Neural progenitor cell (in vitro differentiated cells): ENCODE measurements around the gene AIM2.

ENCODE experiments used
- CTCF ChIP-seq: fragments of 200-600 bp; sonication (generic); IDR thresholded peaks from 2 replicates; pipeline ENCODE4 v1.5.1; 2017; ENCODE audit warnings: antibody characterized with exemption, mild to moderate bottlenecking
- EZH2 ChIP-seq: fragments of 200-600 bp; sonication (generic); IDR thresholded peaks from 2 replicates; pipeline ENCODE4 v1.6.1; 2017; ENCODE audit warnings: antibody characterized with exemption, mild to moderate bottlenecking, moderate library complexity

- no peak for TF ChIP-seq EZH2
- TF ChIP-seq CTCF: no peak
These were observed 62.5 kb downstream of the AIM2 start for GRCh38 chr1:159014003-159014571.
